Measurements from ENCODE around the gene FLNB.

DNA sequence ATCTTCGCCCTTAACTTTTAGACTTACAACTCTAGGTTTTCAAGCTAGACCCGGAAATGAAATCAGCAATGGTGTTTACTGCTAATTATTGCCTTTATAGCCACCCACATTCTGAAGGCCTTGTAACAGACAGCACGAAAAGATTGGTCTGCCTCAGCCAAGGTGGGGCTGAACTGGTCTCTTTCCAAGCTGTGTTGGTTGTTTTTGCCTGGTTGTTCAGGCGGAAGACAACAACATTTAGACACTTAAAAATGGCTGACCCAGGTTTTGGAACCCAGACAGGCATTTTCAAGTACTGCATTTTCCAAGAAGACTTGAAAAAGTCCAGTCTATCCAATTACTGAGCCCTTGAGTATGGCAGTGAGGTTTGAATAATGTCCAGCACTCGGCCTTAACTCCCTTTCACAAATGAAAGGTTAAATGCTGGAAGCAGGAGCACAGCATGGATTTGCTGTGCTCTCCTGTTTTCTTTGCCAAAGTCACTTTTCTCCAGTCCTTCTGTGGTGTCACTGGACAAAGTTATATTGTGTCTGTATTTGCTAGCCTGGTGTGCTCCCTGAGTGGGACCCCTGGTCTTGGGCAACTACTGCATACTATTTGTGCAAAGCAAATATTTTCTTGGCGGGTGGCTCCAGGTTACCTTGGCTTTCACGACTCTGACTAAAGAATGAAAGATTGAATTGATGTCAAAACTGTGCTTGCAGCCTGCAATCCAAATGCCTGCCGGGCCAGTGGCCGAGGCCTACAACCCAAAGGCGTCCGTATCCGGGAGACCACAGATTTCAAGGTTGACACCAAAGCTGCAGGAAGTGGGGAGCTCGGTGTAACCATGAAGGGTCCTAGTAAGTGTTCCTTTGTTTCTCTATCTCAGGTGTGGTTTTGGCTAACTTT, 93.5 kb downstream of the FLNB start:
- TF ChIP-seq TAF1 (IDR thresholded peaks at IDR 0.05; ENCODE audit: low read depth) = no peak
- TF ChIP-seq, protein P1, sequence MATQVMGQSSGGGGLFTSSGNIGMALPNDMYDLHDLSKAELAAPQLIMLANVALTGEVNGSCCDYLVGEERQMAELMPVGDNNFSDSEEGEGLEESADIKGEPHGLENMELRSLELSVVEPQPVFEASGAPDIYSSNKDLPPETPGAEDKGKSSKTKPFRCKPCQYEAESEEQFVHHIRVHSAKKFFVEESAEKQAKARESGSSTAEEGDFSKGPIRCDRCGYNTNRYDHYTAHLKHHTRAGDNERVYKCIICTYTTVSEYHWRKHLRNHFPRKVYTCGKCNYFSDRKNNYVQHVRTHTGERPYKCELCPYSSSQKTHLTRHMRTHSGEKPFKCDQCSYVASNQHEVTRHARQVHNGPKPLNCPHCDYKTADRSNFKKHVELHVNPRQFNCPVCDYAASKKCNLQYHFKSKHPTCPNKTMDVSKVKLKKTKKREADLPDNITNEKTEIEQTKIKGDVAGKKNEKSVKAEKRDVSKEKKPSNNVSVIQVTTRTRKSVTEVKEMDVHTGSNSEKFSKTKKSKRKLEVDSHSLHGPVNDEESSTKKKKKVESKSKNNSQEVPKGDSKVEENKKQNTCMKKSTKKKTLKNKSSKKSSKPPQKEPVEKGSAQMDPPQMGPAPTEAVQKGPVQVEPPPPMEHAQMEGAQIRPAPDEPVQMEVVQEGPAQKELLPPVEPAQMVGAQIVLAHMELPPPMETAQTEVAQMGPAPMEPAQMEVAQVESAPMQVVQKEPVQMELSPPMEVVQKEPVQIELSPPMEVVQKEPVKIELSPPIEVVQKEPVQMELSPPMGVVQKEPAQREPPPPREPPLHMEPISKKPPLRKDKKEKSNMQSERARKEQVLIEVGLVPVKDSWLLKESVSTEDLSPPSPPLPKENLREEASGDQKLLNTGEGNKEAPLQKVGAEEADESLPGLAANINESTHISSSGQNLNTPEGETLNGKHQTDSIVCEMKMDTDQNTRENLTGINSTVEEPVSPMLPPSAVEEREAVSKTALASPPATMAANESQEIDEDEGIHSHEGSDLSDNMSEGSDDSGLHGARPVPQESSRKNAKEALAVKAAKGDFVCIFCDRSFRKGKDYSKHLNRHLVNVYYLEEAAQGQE (IDR thresholded peaks at IDR 0.05; ENCODE audit: borderline replicate concordance) = no peak
- TF ChIP-seq CTCF (IDR thresholded peaks at IDR 0.05; ENCODE audit: poor library complexity, severe bottlenecking) = no peak
- TF ChIP-seq MXI1 (conservative IDR thresholded peaks at IDR 0.05; ENCODE audit: poor library complexity, severe bottlenecking) = no peak
- TF ChIP-seq EZH2 (IDR thresholded peaks at IDR 0.05; ENCODE audit: borderline replicate concordance, insufficient read depth, low read length, poor library complexity, severe bottlenecking) = no peak
- TF ChIP-seq EP300 (conservative IDR thresholded peaks at IDR 0.05; ENCODE audit: poor library complexity, severe bottlenecking) = no peak
- TF ChIP-seq POLR2AphosphoS5 (IDR thresholded peaks at IDR 0.05) = no peak
- TF ChIP-seq RAD21 (conservative IDR thresholded peaks at IDR 0.05) = no peak
- no peak for TF ChIP-seq SMC3 (conservative IDR thresholded peaks at IDR 0.05; ENCODE audit: poor library complexity)
